Endometrium (tissue), 2 donors: ENCODE measurements around the gene MGAT2.
"Not testable (repeated sequence)": the region's sequence is repeated elsewhere in the genome, so short reads cannot be mapped to it uniquely, and the experiment has no call there.

ENCODE experiments used
- FAIRE-seq: peaks from 2 replicates; lab custom pipeline; 2012; peaks lifted over from hg19 to GRCh38; lab: Jason Lieb, UNC
- donor health status: control.
- donor health status: control.

The MGAT2 gene

DNA sequence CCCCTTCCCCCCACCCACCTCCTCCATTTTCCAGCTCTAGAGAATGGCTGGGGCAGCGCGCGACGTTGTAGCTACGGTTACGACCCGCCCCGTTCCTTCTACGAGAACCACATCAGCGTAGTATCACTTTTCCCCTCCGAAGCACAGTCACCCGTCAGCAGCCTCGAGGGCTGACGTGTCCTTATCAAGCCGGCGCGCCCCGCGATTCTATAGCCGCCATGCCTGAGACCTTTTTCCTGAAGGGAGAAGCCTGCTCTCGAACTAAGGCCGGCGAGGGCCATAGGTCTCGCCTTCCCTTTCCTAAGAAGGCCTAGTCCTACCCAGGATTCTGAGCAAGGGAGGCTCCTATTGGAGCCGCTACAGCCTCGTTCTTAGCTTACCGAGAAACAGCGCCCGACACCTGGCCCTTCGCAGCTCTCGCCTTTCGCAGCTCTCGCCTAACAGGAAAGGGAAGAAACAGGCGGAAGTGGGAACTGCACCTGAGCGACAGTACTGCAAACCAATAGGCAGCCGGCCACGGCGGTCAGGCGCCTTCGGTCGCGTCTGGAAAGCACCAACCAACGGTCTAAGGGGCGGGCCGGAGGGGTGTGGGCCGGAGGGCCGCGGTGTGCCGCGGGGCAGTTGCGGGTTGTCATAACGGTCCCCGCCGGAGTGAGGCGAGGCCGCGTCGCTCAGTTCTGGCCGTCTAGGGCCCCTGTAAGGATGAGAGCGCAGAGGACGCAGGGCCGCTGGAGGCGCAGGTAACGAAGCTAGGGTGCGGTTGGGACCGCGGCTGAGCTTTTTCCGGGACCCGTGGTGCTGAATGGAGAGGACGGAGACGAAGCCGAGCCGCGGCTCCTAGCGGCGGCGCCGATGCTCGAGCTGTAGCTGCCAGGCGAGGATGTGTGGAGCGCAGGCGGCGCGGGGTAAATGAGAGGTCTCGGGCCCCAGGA, at the start of gene MGAT2, which contains the start of gene RPL36AL:
TSS of gene MGAT2 (plus strand) at position 618 of the 932 bp plus-strand sequence. CDS start 470 bp downstream, outside the sequence.
TSS of gene RPL36AL (minus strand) at position 445 of the 932 bp plus-strand sequence. CDS start 1,522 bp downstream, outside the sequence.
- FAIRE-seq: no peak

GRCh38 chr14:49574038-49574437, 46.6 kb upstream of the MGAT2 start:
- FAIRE-seq: no peak

DNA sequence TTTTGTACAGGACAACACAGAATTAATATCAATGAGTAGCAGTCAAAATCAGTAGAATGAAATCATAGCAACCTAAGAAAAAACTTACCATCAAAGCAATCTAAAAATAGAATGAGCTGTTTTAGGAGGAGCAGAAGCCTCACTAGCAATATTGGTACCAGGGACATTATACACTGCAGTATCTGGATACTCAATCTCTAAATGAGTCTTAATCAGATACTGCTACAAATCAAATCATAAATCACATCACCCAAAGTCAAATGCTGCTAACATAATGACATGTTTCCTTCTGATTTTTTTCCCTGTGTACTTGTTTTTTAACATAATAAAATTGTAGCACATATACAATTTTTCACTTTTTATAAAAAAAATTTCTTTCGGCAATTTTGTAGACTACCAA, 42.5 kb upstream of the MGAT2 start:
- FAIRE-seq: no peak

DNA sequence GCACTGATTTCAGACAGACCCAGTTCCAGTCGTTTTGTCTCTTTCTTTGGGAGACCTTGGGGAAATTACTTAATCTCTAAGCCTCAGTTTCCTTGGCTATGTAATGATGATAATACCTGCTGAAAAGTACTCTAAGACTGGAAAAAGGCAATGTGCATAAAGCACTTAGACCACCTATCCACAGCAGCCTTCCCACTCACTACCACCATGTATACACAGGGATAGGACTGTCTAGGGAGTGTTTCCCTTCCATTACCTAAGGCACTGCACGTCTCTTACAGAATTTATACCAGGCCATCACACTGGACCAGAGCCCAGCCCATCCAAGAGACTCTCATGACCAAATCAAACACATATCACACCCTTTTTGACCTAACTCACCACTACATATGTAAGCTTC, 40.8 kb upstream of the MGAT2 start:
- FAIRE-seq: no peak

DNA sequence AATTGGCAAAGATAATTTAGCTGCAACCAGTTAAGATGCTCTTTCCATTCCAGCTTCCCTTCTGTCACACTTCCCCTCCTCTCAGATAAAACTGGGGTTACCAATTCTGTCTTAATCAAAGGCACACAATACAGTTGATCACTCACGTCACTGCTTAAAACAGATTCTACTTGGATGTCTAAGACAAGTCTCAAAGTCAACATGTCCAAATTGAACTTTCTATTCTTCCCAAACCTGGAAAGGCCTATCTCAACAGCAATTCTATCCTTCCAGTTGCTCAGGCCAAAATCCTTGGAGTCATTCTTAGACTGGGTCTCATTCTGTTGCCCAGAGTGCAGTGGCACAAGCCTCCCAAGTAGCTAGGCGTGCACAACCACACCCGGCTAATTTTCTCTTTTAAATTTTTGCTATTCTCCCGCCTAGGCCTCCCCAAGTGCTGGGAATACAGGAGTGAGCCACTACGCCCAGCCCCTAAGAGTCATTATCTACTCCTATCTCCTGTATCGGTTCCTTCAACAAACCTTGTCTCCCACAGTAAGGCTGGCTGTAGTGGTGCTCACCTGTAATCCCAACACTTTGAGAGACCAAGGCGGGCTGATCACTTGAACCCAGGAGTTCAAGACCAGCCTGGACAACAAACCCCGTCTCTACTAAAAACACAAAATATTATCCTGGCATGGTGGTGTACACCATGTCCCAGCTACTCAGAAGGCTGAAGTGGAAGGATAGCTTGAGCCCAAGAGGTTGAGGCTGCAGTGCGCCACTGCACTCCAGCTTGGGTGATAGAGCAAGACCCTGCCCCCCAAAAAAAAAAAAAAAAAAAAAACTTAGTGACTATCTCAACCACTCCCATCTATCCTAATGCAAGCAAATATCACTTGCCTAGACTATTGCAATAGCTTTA, 39.1 kb upstream of the MGAT2 start:
- no peak for FAIRE-seq

GRCh38 chr14:49582113-49582977, 38.3 kb upstream of the MGAT2 start:
- no peak for FAIRE-seq

GRCh38 chr14:49583629-49584028, 37.0 kb upstream of the MGAT2 start:
- no peak for FAIRE-seq

- no peak for FAIRE-seq
Observed at GRCh38 chr14:49584058-49584457, 36.5 kb upstream of the MGAT2 start.

DNA sequence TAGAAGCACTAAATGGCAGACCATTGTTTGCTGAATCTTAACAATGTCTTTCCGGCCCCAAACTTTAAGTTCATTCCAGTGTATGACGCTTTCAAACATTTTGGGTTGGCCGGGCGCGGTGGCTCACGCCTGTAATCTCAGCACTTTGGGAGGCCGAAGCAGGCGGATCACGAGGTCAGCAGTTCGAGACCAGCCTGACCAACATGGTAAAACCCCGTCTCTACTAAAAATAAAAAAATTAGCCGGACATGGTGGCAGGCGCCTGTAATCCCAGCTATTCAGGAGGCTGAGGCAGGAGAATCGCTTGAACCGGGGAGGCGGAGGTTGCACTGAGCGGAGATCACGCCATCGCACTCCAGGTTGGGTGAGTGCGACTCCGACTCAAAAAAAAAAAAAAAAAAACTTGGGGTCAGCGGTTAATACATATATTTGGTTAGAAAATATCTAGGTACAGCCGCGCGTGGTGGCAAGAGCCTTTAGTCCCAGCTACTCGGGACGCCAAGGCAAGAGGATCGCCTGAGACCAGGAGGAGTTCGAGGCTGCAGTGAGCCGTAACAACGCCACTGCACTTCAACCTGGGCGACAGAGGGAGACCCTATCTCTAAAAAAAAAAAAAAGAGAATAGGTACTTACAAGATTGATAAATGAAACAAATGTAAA, 35.5 kb upstream of the MGAT2 start:
- not testable (repeated sequence) for FAIRE-seq

DNA sequence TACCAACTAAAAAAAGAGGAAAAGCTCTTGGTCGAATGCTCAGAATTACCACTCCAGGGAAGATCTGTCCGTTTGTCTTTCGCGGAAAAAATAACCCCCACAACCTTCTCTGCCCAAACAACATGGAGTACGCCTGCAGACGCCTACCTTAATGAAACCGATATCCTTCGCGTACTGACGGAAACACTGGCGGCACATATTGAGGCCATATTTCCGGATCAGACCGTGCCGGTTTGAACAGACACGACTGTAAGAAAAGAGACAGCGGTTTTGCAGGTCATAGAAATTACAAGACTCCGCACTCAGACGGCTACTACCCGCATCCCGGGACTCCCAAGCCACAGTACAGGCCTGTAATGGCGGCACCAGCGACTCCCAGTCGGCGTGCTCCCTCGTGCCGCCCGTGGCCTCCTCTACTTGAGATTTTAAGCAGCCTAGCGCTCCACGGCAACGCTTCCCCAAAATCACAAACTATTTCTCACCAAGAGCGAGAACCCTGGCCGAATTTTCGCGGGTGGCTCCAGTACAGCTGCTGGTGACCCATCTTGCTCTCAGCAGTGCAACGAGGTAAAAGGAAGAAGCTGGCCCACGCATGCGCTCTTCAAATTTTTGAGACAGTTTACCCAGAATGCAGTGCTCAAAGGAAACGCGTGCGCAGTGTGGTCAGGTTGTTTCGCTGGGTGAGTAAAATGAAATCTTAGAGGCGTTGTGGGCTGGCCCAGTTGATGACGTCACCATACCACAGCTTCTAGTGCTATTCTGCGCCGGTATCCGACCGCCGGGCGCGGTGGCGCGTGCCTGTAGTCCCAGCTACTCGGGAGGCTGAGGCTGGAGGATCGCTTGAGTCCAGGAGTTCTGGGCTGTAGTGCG, 34.6 kb upstream of the MGAT2 start, which contains the start of gene RPS29:
TSS of gene RPS29 (minus strand) at position 578 of the 870 bp plus-strand sequence. CDS start at position 544, 34 bp downstream.
- FAIRE-seq: peak; percentile 92

GRCh38 chr14:49586673-49587460, 33.7 kb upstream of the MGAT2 start:
- peak; percentile 93 for FAIRE-seq

DNA sequence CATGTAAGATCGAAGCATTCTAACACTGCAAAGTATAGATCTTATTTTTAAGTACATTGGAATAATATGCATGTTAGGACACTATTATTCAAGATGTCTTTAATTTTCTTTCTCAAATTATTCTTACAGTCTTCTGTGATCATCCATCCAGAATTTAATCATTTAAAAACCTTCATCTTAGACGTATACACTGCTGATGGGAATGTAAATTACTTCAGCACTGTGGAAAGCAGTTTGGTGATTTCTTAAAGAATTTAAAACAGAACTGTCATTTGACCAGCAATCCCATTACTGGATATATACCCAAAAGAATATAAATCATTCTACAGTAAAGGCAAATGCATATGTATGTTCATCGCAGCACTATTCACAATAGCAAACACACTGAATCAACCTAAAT, 31.2 kb upstream of the MGAT2 start:
- no peak for FAIRE-seq

GRCh38 chr14:49593016-49593415, 27.6 kb upstream of the MGAT2 start:
- FAIRE-seq: no peak

- no peak for FAIRE-seq
Observed at GRCh38 chr14:49594347-49595091, 26.1 kb upstream of the MGAT2 start.

DNA sequence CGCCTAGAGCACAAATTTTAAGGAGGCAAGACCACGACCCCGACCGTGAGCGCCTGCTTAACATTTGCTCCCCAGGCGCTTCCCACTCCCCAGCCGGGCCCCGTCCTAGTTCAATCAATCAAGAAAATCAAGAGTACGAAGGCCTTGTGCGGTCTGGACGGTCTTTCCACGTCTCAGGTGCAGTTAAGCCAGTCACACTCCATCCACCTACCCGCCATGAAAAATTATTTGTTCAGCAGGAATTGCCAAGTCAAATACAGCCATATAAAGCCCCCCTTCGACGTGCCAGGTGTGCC, 22.5 kb upstream of the MGAT2 start:
- no peak for FAIRE-seq

DNA sequence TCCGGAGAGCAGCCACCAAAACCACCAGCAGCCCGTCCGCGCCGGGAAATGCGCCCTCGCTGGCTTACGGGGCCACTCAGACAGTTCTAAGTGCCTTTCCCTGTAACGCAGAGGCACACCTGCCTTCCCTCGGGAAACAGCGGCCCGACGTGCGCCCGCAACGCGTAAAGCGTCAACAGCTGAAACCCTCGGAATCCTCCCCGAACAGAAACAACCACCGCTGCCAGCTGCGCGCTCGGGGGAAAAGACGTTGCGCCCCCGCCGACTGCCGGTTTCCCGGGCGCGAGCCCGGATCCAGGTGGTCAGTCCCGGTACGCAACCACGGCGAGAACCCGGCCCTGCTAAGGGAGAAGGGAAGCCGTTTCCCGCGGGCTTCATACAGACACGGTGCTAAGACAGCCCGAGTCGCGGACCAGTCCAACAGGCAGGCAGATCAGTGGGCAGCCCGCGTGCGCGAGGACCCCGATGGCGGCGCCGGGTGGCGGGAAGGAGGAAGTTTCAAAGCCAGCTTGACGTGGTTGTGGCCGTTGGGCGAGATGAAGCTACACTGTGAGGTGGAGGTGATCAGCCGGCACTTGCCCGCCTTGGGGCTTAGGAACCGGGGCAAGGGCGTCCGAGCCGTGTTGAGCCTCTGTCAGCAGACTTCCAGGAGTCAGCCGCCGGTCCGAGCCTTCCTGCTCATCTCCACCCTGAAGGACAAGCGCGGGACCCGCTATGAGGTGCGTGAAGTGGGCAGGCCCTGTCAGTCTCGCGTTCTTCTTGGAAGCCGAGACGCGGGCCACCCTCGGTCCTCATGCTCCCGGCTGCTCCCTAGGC, 21.9 kb upstream of the MGAT2 start, which contains the start of gene LRR1:
TSS of gene LRR1 (plus strand) at position 456 of the 816 bp plus-strand sequence. CDS start at position 537, 81 bp downstream.
- FAIRE-seq: no peak

DNA sequence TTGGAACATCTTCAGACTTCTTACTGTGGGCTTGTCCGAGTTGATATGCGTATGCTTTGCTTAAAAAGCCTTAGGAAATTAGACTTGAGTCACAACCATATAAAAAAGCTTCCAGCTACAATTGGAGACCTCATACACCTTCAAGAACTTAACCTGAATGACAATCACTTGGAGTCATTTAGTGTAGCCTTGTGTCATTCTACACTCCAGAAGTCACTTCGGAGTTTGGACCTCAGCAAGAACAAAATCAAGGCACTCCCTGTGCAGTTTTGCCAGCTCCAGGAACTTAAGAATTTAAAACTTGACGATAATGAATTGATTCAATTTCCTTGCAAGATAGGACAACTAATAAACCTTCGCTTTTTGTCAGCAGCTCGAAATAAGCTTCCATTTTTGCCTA, 13.0 kb upstream of the MGAT2 start:
- no peak for FAIRE-seq

DNA sequence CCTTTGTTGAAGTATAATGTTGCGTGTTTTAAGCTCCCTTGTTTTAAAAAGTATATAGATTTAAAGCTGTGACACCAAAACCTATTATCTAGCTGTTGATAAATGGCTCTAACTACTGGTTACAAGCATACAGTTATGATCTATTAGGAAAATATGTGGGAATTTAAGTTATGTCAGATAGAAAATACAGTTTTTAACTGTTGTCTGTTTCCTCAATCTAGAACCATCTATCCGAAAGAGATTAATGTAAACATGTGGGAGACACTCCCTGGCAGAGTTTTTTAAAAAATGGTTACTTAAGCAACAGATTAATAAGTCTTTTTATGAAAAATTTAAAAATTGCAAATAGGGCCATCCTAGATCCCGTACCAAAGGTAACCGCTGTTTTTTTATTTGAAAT, 8.3 kb upstream of the MGAT2 start:
- FAIRE-seq: no peak
